Measurements from ENCODE around the gene VSIG8.

- TF ChIP-seq CTCF (IDR thresholded peaks at IDR 0.05) = no peak
- TF ChIP-seq NFYB (CRISPR knock-in tag; conservative IDR thresholded peaks at IDR 0.05; ENCODE audit: low read depth) = no peak
- TF ChIP-seq USF1 (CRISPR knock-in tag; IDR thresholded peaks at IDR 0.05) = no peak
- TF ChIP-seq ZNF138 (CRISPR knock-in tag; conservative IDR thresholded peaks at IDR 0.05) = no peak
- no peak for TF ChIP-seq ZNF121 (CRISPR knock-in tag; IDR thresholded peaks at IDR 0.05)
- no peak for TF ChIP-seq AFF4 (CRISPR knock-in tag; IDR thresholded peaks at IDR 0.05; ENCODE audit: borderline replicate concordance)
- TF ChIP-seq PREB (CRISPR knock-in tag; IDR thresholded peaks at IDR 0.05; ENCODE audit: borderline replicate concordance) = no peak
Measured at GRCh38 chr1:159882527-159882862, 20.0 kb upstream of the VSIG8 start.
